ENCODE measurements around the gene BACE1-AS. TPM values are rescaled to one million over a fixed set of nuclear protein-coding genes. Genes with fewer than 3 reads are reported as not detected.

BACE1-AS gene
- total RNA-seq, 4 donors from 2014 or later = 2.3 to 12.0 (median 5.7) TPM

GRCh38 chr11:117279711-117280376 is 11.3 kb upstream of the BACE1-AS start:
- TF ChIP-seq, protein P1, sequence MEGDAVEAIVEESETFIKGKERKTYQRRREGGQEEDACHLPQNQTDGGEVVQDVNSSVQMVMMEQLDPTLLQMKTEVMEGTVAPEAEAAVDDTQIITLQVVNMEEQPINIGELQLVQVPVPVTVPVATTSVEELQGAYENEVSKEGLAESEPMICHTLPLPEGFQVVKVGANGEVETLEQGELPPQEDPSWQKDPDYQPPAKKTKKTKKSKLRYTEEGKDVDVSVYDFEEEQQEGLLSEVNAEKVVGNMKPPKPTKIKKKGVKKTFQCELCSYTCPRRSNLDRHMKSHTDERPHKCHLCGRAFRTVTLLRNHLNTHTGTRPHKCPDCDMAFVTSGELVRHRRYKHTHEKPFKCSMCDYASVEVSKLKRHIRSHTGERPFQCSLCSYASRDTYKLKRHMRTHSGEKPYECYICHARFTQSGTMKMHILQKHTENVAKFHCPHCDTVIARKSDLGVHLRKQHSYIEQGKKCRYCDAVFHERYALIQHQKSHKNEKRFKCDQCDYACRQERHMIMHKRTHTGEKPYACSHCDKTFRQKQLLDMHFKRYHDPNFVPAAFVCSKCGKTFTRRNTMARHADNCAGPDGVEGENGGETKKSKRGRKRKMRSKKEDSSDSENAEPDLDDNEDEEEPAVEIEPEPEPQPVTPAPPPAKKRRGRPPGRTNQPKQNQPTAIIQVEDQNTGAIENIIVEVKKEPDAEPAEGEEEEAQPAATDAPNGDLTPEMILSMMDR (IDR thresholded peaks at IDR 0.05) = no peak
- no peak for DNase-seq (ENCODE audit: low spot score)
- ATAC-seq (ENCODE audit: low FRiP score) = no peak

GRCh38 chr11:117281159-117281558 is 10.0 kb upstream of the BACE1-AS start:
- ATAC-seq (ENCODE audit: low FRiP score) (peak; percentile 94), DNase-seq (ENCODE audit: low spot score) (no peak)
- TF ChIP-seq, protein P1 (IDR thresholded peaks at IDR 0.05) = no peak

GRCh38 chr11:117281869-117282268 is 9.3 kb upstream of the BACE1-AS start:
- TF ChIP-seq, protein P1 (IDR thresholded peaks at IDR 0.05) = no peak
- DNase-seq (ENCODE audit: low spot score) (no peak), ATAC-seq (ENCODE audit: low FRiP score) (no peak)

DNA sequence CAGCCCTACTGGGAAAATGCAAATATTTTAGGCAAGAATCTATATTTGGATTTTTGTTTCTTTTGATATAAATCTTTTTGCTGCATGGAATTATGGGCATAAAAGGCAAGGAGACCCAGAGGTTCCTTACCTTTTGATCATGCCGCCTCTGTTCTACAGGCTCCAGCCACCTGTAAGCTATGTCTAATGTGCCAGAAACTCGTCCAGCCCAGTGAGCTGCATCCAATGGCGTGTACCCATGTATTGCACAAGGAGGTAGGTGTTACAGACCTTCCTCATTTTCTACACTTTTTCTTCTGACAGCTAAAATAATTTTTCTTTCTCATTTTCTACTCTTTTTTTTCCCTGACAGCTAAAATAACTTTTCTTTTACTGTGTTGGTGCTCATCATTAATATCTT is 8.2 kb upstream of the BACE1-AS start:
- TF ChIP-seq, protein P1 (IDR thresholded peaks at IDR 0.05) = no peak
- DNase-seq (ENCODE audit: low spot score) = no peak
- ATAC-seq (ENCODE audit: low FRiP score) = no peak

GRCh38 chr11:117284053-117284452 is 7.1 kb upstream of the BACE1-AS start:
- TF ChIP-seq, protein P1 (IDR thresholded peaks at IDR 0.05) = no peak
- DNase-seq (ENCODE audit: low spot score) = no peak

DNA sequence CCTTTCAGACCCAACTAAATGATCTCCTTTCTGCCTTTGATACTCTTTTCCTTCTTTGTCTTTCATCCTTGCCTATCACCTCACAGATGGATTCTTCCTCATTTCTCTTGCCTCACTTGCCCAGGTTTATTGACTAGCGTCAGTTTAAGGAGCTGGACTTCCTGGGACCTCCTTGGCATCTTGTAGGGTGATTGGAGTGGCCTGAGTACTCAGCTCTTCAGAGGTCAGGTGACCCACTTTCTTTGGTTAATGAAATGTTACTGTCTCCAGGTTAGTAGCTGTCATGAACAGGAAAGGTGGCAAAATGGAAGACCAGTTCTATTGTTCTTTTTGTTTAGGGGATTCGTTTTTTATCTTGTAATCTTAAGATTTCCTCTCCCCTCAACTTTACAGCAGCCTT is 4.6 kb upstream of the BACE1-AS start:
- TF ChIP-seq, protein P1 (IDR thresholded peaks at IDR 0.05) = no peak
- DNase-seq (ENCODE audit: low spot score) = no peak
- no peak for ATAC-seq (ENCODE audit: low FRiP score)

More at GRCh38 chr11:117284053-117284452, 7.1 kb upstream of the BACE1-AS start:
- ATAC-seq (ENCODE audit: low FRiP score) = no peak

GRCh38 chr11:117287668-117288067 is 3.5 kb upstream of the BACE1-AS start:
- TF ChIP-seq, protein P1 (IDR thresholded peaks at IDR 0.05) = no peak
- DNase-seq (ENCODE audit: low spot score) = no peak
- no peak for ATAC-seq (ENCODE audit: low FRiP score)
